Measurements from ENCODE around the gene PAPOLG.
"Not testable (repeated sequence)": the region's sequence is repeated elsewhere in the genome, so short reads cannot be mapped to it uniquely, and the experiment has no call there.

PAPOLG gene

DNA sequence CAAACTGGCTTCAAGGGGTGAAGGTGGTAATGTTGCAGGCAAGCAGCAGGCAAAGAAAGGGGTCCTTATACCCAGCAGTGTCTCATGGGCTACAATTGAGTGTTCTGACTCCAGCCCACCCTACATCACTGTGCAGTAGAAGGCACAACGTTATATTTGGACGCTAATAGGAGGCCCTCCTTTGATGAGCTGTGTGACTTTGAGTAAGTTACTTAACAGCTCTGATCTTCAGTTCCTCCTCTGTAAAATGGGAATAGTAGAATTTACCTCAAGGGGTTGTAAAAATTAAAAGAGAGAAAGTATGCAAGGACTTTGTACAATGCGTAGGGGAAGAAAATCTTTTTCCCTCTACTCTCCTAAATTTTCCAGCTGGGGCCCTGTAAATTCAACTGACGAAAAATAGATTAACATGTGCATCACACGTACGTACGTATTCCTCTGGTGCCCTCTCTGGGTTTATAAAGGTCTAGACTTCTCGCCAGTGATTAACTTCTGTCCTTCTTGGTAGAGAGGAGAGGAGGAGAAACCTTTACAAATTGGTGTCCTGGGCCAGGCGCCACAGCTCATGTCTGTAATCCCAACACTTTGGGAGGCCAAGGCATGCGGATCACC lies 67.7 kb downstream of the PAPOLG start:
- DNase-seq, result no peak

DNA sequence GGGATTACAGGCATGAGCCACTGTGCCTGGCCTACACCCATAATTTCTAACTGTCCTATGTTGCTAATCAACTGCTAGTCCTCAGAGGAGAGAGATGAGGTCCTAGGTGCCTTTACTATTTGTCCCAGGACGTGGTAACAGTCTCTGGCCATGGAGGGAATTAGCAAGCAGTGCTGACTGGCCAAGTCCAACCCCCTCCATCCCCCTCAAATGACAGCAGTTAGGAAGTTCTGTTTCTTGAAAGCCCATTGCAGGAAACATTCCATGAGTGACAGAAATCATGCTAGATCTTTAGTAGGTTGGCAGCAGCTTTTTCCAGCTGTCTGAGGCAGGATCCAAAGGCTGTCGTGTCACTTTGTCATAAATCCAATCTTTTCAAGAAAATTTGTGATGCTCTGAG lies 69.6 kb downstream of the PAPOLG start:
- DNase-seq, result no peak

DNA sequence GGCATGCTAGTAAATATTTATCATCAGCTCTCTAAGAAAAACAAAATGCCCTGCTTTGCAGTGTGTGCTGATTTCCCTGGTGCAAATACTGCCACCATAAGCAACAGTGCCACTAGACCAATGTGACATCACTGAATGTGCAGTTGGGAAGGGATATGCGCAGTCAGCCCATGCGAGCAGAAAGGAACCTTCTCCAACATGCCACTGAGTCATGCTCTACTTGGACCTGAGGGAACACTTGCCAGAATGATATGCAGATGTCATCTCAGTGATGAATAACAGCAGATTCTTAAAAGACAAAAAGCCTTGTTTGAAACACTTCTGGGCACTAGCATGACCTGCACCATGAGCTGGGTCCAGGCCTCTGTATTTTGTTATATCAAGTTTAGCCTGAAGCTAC lies 70.0 kb downstream of the PAPOLG start:
- no peak for DNase-seq

DNA sequence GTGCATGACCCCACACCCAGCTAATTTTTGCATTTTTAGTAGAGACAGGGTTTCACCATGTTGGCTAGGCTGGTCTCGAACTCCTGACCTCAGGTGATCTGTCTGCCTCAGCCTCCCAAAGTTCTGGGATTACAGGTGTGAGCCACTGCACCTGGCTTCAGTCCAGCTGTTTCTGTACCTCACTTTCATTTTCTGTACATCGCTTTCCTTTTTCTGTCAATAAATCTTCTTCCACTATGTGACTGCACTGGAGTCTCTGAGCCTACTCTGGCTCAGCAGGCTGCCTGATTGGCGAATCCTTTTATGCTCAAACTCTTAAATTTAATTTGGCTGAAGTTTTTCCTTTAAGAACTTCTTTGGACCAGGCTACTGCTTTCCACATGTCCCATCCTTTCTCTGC lies 70.8 kb downstream of the PAPOLG start:
- DNase-seq, result not testable (repeated sequence)

DNA sequence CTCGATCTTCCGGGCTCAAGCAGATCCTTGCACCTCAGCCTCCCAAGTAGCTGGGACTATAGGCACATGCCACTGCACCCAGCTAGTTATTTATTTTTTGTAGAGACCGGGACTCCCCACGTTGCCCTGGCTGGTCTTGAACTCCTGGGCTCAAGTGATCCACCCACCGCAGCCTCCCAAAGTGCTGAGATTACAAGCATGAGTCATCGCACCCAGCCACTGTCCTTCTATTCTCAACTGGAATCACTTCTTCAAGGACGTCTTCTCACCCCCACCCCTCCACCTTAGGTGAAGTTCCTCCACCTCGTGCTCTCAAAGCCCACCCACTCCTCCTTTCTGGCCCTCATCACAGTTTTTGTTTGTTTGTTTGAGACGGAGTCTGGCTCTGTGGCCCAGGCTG lies 71.3 kb downstream of the PAPOLG start:
- DNase-seq, result no peak

DNA sequence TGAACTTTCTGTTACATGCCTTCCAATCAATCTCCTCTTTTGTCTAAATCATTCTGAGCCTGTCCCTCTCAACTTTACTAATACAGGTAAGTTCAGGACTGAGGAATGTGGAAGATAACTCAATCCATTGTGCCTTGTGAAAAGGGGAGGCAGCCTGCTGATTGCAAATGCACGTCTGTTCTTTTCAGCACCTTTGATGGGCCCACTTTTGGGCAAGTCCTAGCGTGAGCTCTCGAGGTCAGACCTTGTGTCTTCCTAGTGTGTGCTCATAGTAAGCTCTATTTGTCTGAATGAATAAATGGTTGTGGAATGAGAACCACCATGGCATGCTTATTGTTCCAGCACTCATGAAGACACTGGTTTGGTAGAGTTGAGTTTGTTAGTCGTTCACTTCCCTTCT lies 74.9 kb downstream of the PAPOLG start:
- DNase-seq, result no peak

DNA sequence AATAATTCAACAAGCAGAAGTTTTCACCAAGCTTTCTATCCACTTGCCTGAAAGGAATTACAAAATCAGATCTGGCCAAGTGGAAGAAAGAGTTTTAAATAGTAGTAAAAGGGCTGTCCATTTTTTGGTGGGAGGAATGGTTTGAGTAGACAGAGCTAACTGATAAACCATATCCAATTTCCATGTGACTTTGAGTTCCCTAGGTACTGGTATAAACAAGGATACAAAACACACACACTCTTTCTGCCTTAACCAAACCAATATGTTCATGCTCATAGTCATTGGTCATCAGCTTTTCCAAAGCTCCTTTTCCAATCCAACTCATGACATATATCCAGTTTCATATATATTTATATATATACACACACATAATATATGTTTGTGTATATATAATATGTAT lies 75.9 kb downstream of the PAPOLG start:
- DNase-seq, result no peak

DNA sequence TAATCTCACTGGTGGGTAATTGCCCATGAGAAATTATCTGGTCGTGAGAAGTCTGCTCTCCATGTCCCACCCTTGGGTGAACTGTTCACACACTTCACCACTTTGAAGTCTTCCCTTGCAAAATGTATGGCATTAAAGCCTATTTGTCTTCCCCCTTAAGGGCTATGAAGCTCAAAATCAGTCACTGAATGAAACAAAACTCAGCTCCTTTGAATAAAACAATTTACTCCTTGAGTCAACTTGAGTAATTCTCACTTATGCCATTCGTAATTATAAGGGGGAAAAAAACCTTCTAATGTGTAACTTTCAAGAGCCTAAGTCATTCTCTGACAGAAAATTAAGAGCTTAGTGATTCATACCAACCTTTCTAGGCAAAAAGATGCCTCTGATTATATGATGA lies 76.6 kb downstream of the PAPOLG start:
- no peak for DNase-seq

DNA sequence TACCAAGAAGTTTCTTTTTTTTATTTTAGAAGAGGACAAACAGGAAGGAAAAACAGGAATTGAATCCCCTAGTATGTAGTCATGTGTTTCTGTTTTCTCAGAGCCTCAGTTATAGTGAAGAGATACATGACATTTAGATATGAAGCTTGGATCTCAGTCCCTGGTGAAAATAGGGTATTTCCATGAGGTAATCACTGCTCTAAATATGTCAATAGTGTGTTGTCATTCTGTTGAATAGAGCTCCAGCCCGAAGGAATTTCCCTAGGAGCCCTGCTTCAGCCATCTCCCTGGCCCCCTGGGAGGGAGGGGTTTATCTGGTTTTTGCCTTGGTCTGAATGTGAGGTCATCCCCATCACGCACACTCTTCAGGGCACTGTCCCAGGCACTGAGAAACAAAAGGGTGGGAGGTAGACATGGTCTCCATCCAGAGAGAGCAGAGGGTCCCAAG lies 78.2 kb downstream of the PAPOLG start:
- no peak for DNase-seq

DNA sequence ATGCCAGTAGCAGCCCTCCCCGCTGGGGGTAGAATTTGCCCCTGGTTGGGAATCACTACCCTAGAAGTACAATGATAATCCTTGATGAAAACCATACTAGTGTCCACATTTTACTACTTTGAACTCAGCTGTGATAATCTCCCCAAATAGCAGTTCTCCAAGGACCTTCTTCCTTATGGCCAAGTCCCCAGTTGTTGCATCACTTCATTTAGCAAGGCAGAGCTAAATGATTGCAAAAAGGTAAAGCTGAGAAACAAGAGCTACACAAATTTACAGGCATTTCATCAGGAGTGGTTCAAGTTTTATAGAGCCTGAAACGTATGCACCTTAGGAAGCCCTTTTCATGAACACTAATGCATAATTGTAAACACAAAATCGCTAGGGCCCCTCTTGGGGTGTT lies 80.4 kb downstream of the PAPOLG start:
- DNase-seq, result no peak

DNA sequence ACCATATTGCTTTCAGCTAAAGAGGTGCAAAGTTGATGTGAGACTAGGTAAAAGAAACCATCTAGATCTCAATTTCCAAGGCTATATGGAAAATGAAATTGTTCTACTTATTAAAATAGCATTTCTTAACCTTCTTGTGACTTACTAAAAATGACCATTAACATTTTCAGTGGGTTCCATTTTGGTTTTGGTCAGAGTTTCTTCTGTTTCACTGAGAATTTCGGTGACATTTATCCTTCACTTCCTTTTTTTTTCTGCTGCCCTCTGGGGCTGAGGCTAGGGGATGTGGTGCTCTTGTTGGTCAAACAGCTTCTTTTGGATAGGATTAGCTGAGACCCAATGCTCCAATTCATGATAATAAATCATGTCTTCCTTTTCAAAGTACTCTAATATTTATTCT lies 81.1 kb downstream of the PAPOLG start:
- DNase-seq, result no peak

DNA sequence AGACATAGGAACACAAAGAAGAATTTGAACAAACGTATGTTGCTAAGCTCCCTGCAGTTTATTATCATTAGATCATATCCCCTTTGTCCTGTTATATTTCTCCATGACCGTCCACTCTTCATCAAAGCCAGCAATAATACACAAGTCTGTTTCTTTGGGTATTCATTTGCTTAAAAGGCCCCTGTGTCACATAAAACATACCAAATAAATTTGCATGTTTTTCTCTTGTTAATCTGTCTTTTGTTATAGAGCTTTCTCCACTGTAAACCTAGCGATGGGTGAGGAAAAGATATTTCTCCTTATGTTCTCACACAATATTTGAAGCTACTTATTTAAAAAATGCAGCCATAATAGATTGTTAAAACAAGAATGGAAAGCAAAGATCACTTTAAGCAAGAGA lies 82.4 kb downstream of the PAPOLG start:
- DNase-seq, result no peak

DNA sequence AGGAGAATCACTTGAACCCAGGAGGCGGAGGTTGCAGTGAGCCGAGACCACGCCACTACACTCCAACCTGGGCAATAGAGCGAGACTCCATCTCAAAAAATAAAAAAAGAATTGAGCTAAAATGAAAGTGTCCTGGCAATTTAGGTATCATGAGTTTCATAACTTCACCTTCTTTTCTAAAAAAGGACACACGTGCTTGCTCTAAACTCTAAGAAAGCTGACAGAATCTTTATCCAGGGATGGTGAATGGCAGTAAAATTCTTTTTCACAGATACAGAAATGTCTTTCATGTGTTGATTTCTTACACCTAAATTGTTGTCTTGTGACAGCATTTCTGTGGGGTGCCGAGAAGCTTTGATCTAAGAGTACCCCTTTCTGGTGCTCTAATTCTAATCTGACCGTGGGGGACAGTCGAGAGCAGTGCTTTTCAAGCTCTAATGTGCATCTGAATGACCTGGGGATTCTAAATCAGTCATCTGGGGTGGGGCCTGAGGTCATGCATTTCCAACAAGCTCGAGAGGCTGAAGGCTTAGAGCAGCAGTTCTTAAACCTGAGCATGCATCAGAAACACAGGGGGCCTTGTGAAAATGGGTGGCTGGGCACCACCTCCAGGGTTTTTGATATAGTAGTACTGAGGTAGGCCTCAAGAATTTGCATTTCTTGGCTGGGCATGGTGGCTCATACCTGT lies 83.2 kb downstream of the PAPOLG start:
- no peak for DNase-seq

DNA sequence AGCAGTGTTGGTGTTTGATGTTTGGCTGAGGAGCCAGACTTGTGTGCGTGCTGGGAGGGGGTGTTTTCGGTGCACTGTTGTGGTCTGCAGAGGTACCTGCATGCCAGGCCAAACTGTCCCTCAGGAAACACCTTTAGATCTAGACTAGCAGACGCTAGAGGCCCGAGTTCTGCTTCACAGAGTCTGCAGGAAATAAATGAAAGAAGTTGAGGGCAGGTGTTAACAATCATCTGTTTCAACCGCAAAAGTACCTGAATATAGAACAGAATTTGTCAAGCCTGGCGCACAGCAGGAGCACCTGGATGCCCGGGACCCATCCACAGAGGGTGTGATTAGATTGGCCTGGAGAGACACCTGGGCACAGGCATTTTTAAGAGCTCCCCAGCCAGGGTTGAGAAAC lies 84.8 kb downstream of the PAPOLG start:
- DNase-seq, result peak in 2 of 5 experiments; percentile 16 to 24

DNA sequence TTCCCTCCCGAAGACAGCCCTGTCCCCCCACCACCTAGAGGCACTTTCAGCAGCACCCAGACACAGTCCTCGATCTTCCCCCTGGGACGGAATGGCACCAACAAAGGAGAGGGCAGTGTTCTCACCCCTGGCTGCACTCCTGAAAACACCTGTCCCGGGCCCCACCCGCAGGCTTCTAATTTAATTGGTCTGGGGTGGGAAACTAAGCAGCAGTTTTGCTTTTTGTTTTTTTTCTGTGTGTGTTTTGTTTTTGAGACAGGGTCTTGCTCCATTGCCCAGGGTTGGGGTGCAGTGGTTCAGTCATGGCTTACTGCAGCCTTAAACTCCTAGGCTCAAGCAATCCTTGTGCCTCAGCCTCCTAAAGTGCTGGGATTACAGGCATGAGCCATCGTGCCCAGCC lies 86.9 kb downstream of the PAPOLG start:
- no peak for DNase-seq

DNA sequence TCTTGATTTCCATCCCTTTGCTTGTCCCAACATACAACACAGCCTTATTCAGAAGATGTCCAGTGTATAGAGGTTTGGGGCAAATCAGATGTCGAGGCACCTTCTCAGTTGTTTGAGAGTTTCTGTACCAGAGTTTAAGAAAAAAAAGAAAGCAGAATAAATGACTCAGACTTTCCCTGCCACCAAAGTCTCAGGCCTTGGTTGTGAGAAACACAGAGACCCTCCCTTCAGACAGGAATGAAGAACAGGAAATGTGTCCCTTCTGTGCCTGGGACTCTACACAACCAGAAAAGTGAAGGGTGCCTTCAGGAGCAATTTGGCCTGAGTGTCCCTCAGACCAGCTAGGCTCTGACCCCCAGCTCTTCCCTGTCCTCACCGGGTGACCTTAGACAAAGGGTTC lies 88.0 kb downstream of the PAPOLG start:
- DNase-seq, result no peak

DNA sequence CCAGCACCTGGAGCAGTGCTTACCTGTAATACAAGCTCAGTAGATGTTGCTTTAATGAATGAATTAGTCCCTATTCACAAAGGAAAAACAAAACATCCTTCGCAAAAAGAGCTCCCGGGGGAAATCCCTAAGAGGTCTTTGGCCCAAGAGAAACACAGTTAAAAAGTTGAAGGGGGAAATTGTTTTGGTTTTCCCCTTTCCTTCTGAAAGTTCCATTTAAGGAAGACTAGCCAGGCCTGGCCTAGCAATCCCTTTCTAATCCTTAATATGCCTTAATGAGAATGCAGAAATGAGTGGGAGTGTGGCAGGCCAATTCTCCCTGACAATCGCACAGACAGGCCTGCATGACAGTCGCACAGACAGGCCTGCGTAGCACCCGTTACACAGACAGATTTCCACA lies 91.8 kb downstream of the PAPOLG start:
- no peak for DNase-seq

Measured in T-helper 2 cell (primary cell).